ENCODE results near the gene YBX1. TPM values are rescaled to one million over a fixed set of nuclear protein-coding genes. Genes with fewer than 3 reads are reported as not detected.
A peak's percentile ranks its signal among the peaks of the same experiment; 100 is the strongest.
"Not testable (repeated sequence)": the region's sequence is repeated elsewhere in the genome, so short reads cannot be mapped to it uniquely, and the experiment has no call there.

The YBX1 gene
- total RNA-seq, 5 donors from 2014 or later (not counting 1 experiment from before 2014, with no cell fraction given): 274 to 340 (median 307) TPM

GRCh38 chr1:42713293-42713692 lies 31.1 kb downstream of the YBX1 start:
- no peaks in the 10 kb centered on the region for H3K27me3 ChIP-seq (replicated peaks in 1 of 2; ENCODE audit: control insufficient read depth in 2 of 2, extremely low read depth in 1 of 2, insufficient read depth in 2 of 2, low read length in 1 of 2)
- ATAC-seq (replicated peaks in 1 of 4) (no peak), DNase-seq (no peak)
- CTCF ChIA-PET: no interaction called here
- no peak overlapping the region for H3K27ac ChIP-seq (ENCODE audit: low read length)
- Mint-ChIP-seq H3K27me3 (no peaks in the 10 kb centered on the region), H3K4me1 (peaks cover 4 to 13% (median 7%) of the 10 kb centered on the region in 3 donors), H3K9me3 (peaks cover 15 to 20% (median 17%) of the 10 kb centered on the region in 3 donors), H3K36me3 (peaks cover 70% of the 10 kb centered on the region), H3K4me3 (no peak overlapping the region), H3K27ac (peak overlapping the region in 1 of 2 donors; percentile 37)
- POLR2A ChIA-PET: interaction anchor here (0.5 to 0.6 kb wide), 2 partner anchors 59 to 75 kb away, joined by 3 to 12 read pairs; no protein-coding TSS in a partner anchor
- no peak overlapping the region for H3K4me3 ChIP-seq (ENCODE audit: control insufficient read depth in 1 of 2, extremely low read depth in 1 of 2, low read length in 1 of 2)
- no peaks in the 10 kb centered on the region for H3K4me1 ChIP-seq (ENCODE audit: control insufficient read depth in 1 of 2, extremely low read depth in 1 of 2, insufficient read depth in 2 of 2, low read length in 2 of 2)
- H3K9me3 ChIP-seq: no peaks in the 10 kb centered on the region
- peaks cover 3 to 6% of the 10 kb centered on the region in 2 donors for H3K36me3 ChIP-seq (ENCODE audit: control insufficient read depth in 2 of 2, extremely low read depth in 1 of 2, insufficient read depth in 1 of 2, low read length in 1 of 2)

GRCh38 chr1:42714441-42714840 lies 32.2 kb downstream of the YBX1 start:
- H3K27ac ChIP-seq (ENCODE audit: low read length); H3K27me3 ChIP-seq (replicated peaks in 1 of 2; ENCODE audit: control insufficient read depth in 2 of 2, extremely low read depth in 1 of 2, insufficient read depth in 2 of 2, low read length in 1 of 2); H3K4me3 Mint-ChIP-seq; H3K27ac Mint-ChIP-seq; H3K36me3 ChIP-seq (ENCODE audit: control insufficient read depth in 2 of 2, extremely low read depth in 1 of 2, insufficient read depth in 1 of 2, low read length in 1 of 2); ATAC-seq (replicated peaks in 1 of 4); H3K4me1 ChIP-seq (ENCODE audit: control insufficient read depth in 1 of 2, extremely low read depth in 1 of 2, insufficient read depth in 2 of 2, low read length in 2 of 2); DNase-seq; H3K27me3 Mint-ChIP-seq; H3K9me3 ChIP-seq; H3K4me3 ChIP-seq (ENCODE audit: control insufficient read depth in 1 of 2, extremely low read depth in 1 of 2, low read length in 1 of 2); POLR2A ChIA-PET: not testable (repeated sequence)
- peaks cover 73% of the 10 kb centered on the region for H3K36me3 Mint-ChIP-seq
- H3K9me3 Mint-ChIP-seq: peaks cover 15 to 20% (median 17%) of the 10 kb centered on the region in 3 donors
- H3K4me1 Mint-ChIP-seq: peaks cover 4 to 13% (median 7%) of the 10 kb centered on the region in 3 donors
- CTCF ChIA-PET: interaction anchor here in 1 of 2 donors (0.7 kb wide), 1 partner anchor 248 kb away, joined by 5 read pairs; no protein-coding TSS in a partner anchor

GRCh38 chr1:42720868-42721267 lies 38.6 kb downstream of the YBX1 start:
- Mint-ChIP-seq H3K4me1 (no peaks in the 10 kb centered on the region), H3K4me3 (no peak overlapping the region), H3K27me3 (no peaks in the 10 kb centered on the region), H3K9me3 (peaks cover 0 to 4% (median 0%) of the 10 kb centered on the region in 3 donors), H3K27ac (no peak overlapping the region), H3K36me3 (peaks cover 25% of the 10 kb centered on the region)
- CTCF ChIA-PET: no interaction called here
- Histone ChIP-seq H3K4me3 (ENCODE audit: control insufficient read depth in 1 of 2, extremely low read depth in 1 of 2, low read length in 1 of 2) (no peak overlapping the region), H3K27ac (ENCODE audit: low read length) (no peak overlapping the region), H3K27me3 (replicated peaks in 1 of 2; ENCODE audit: control insufficient read depth in 2 of 2, extremely low read depth in 1 of 2, insufficient read depth in 2 of 2, low read length in 1 of 2) (no peaks in the 10 kb centered on the region), H3K36me3 (ENCODE audit: control insufficient read depth in 2 of 2, extremely low read depth in 1 of 2, insufficient read depth in 1 of 2, low read length in 1 of 2) (peaks cover 0 to 5% of the 10 kb centered on the region in 2 donors), H3K9me3 (no peaks in the 10 kb centered on the region), H3K4me1 (ENCODE audit: control insufficient read depth in 1 of 2, extremely low read depth in 1 of 2, insufficient read depth in 2 of 2, low read length in 2 of 2) (no peaks in the 10 kb centered on the region)
- no CpG with 5 or more reads among the region's 1 CpG for WGBS (ENCODE audit: insufficient coverage)
- no peak for DNase-seq
- POLR2A ChIA-PET: no interaction called here
- no peak for ATAC-seq (replicated peaks in 1 of 4)

GRCh38 chr1:42721926-42722325 lies 39.7 kb downstream of the YBX1 start:
- Mint-ChIP-seq H3K36me3 (peaks cover 18% of the 10 kb centered on the region), H3K27ac (no peak overlapping the region), H3K4me3 (no peak overlapping the region), H3K27me3 (no peaks in the 10 kb centered on the region), H3K4me1 (no peaks in the 10 kb centered on the region), H3K9me3 (no peaks in the 10 kb centered on the region)
- H3K27me3 ChIP-seq (replicated peaks in 1 of 2; ENCODE audit: control insufficient read depth in 2 of 2, extremely low read depth in 1 of 2, insufficient read depth in 2 of 2, low read length in 1 of 2): no peaks in the 10 kb centered on the region
- H3K36me3 ChIP-seq (ENCODE audit: control insufficient read depth in 2 of 2, extremely low read depth in 1 of 2, insufficient read depth in 1 of 2, low read length in 1 of 2): no peaks in the 10 kb centered on the region
- no peak overlapping the region for H3K27ac ChIP-seq (ENCODE audit: low read length)
- POLR2A ChIA-PET: no interaction called here
- no peaks in the 10 kb centered on the region for H3K9me3 ChIP-seq
- CTCF ChIA-PET: interaction anchor here in 1 of 2 donors (0.7 kb wide), 1 partner anchor 23 kb away, joined by 5 read pairs; no protein-coding TSS in a partner anchor
- no peak for DNase-seq
- no peaks in the 10 kb centered on the region for H3K4me1 ChIP-seq (ENCODE audit: control insufficient read depth in 1 of 2, extremely low read depth in 1 of 2, insufficient read depth in 2 of 2, low read length in 2 of 2)
- no peak for ATAC-seq (replicated peaks in 1 of 4)
- WGBS (ENCODE audit: insufficient coverage): no CpG with 5 or more reads among the region's 3 CpGs
- H3K4me3 ChIP-seq (ENCODE audit: control insufficient read depth in 1 of 2, extremely low read depth in 1 of 2, low read length in 1 of 2): no peak overlapping the region

- POLR2A ChIA-PET; H3K4me3 ChIP-seq (ENCODE audit: control insufficient read depth in 1 of 2, extremely low read depth in 1 of 2, low read length in 1 of 2); H3K36me3 ChIP-seq (ENCODE audit: control insufficient read depth in 2 of 2, extremely low read depth in 1 of 2, insufficient read depth in 1 of 2, low read length in 1 of 2); H3K27ac Mint-ChIP-seq; H3K27ac ChIP-seq (ENCODE audit: low read length); H3K4me1 Mint-ChIP-seq; H3K4me1 ChIP-seq (ENCODE audit: control insufficient read depth in 1 of 2, extremely low read depth in 1 of 2, insufficient read depth in 2 of 2, low read length in 2 of 2); ATAC-seq (replicated peaks in 1 of 4); H3K27me3 Mint-ChIP-seq; H3K4me3 Mint-ChIP-seq; H3K9me3 ChIP-seq; DNase-seq; H3K9me3 Mint-ChIP-seq; H3K27me3 ChIP-seq (replicated peaks in 1 of 2; ENCODE audit: control insufficient read depth in 2 of 2, extremely low read depth in 1 of 2, insufficient read depth in 2 of 2, low read length in 1 of 2): not testable (repeated sequence)
- H3K36me3 Mint-ChIP-seq: peaks cover 13% of the 10 kb centered on the region
- WGBS (ENCODE audit: insufficient coverage): no CpG with 5 or more reads among the region's 2 CpGs
- CTCF ChIA-PET: interaction anchor here in 1 of 2 donors (0.7 kb wide), 1 partner anchor 24 kb away, joined by 5 read pairs; no protein-coding TSS in a partner anchor
Measured at GRCh38 chr1:42722403-42722802, 40.2 kb downstream of the YBX1 start.

- H3K4me3 Mint-ChIP-seq: no peak overlapping the region
- CTCF ChIA-PET: interaction anchor here in 1 of 2 donors (0.7 kb wide), 1 partner anchor 1959 kb away, joined by 3 read pairs; no protein-coding TSS in a partner anchor
- no peak overlapping the region for H3K4me3 ChIP-seq (ENCODE audit: control insufficient read depth in 1 of 2, extremely low read depth in 1 of 2, low read length in 1 of 2)
Measured at GRCh38 chr1:42723511-42723910, 41.3 kb downstream of the YBX1 start.

GRCh38 chr1:42725820-42726219 lies 43.6 kb downstream of the YBX1 start:
- H3K4me3 Mint-ChIP-seq; H3K27ac Mint-ChIP-seq; DNase-seq; H3K27me3 Mint-ChIP-seq; H3K36me3 Mint-ChIP-seq; H3K4me1 Mint-ChIP-seq; H3K27me3 ChIP-seq (replicated peaks in 1 of 2; ENCODE audit: control insufficient read depth in 2 of 2, extremely low read depth in 1 of 2, insufficient read depth in 2 of 2, low read length in 1 of 2); H3K4me1 ChIP-seq (ENCODE audit: control insufficient read depth in 1 of 2, extremely low read depth in 1 of 2, insufficient read depth in 2 of 2, low read length in 2 of 2); H3K27ac ChIP-seq (ENCODE audit: low read length); H3K4me3 ChIP-seq (ENCODE audit: control insufficient read depth in 1 of 2, extremely low read depth in 1 of 2, low read length in 1 of 2); H3K9me3 ChIP-seq; POLR2A ChIA-PET; H3K9me3 Mint-ChIP-seq; ATAC-seq (replicated peaks in 1 of 4); H3K36me3 ChIP-seq (ENCODE audit: control insufficient read depth in 2 of 2, extremely low read depth in 1 of 2, insufficient read depth in 1 of 2, low read length in 1 of 2): not testable (repeated sequence)
- CTCF ChIA-PET: interaction anchor here (0.6 to 0.7 kb wide), 3 partner anchors 95 to 348 kb away, joined by 3 to 10 read pairs (median 4); no protein-coding TSS in a partner anchor
- WGBS (ENCODE audit: insufficient coverage): 100% methylated on average over 3 of the region's 4 CpGs

More at GRCh38 chr1:42723511-42723910, 41.3 kb downstream of the YBX1 start:
- H3K27ac Mint-ChIP-seq: no peak overlapping the region
- ATAC-seq (replicated peaks in 1 of 4) (no peak), DNase-seq (no peak)
- Histone ChIP-seq H3K36me3 (ENCODE audit: control insufficient read depth in 2 of 2, extremely low read depth in 1 of 2, insufficient read depth in 1 of 2, low read length in 1 of 2) (no peaks in the 10 kb centered on the region), H3K27me3 (replicated peaks in 1 of 2; ENCODE audit: control insufficient read depth in 2 of 2, extremely low read depth in 1 of 2, insufficient read depth in 2 of 2, low read length in 1 of 2) (no peaks in the 10 kb centered on the region), H3K27ac (ENCODE audit: low read length) (no peak overlapping the region), H3K9me3 (no peaks in the 10 kb centered on the region), H3K4me1 (ENCODE audit: control insufficient read depth in 1 of 2, extremely low read depth in 1 of 2, insufficient read depth in 2 of 2, low read length in 2 of 2) (no peaks in the 10 kb centered on the region)
- H3K27me3 Mint-ChIP-seq: no peaks in the 10 kb centered on the region
- H3K9me3 Mint-ChIP-seq: no peaks in the 10 kb centered on the region
- POLR2A ChIA-PET: no interaction called here
- peaks cover 4% of the 10 kb centered on the region for H3K36me3 Mint-ChIP-seq
- 76% methylated on average over 3 of the region's 6 CpGs for WGBS (ENCODE audit: insufficient coverage)
- H3K4me1 Mint-ChIP-seq: no peaks in the 10 kb centered on the region
